Measurements from ENCODE around the gene EPYC. TPM values are rescaled to one million over a fixed set of nuclear protein-coding genes. Genes with fewer than 3 reads are reported as not detected.

The EPYC gene
- total RNA-seq, 1 donor from 2014 or later, result 0.39 TPM

DNA sequence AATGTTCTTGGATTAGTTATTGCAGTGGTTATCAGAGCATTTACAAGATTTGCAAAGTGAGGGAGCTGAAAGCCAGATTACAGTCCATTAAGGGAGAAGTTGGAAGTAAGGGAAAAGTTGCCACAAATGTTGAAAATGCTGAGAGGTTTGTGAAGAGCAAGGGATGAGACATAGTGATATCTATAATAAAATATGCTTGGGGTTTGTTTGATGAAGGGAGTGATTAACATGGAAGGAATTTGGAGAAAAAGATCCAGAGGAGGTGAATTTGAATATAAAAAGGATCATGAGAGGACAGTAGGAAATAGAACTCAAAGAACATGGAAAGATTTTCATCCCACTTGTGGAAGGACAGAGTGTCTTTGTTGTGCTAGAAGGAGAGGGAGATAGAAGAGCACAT, 30.5 kb downstream of the EPYC start:
- no peaks in the 10 kb centered on the region for H3K27me3 Mint-ChIP-seq (ENCODE audit: low read depth, unreplicated experiment)

DNA sequence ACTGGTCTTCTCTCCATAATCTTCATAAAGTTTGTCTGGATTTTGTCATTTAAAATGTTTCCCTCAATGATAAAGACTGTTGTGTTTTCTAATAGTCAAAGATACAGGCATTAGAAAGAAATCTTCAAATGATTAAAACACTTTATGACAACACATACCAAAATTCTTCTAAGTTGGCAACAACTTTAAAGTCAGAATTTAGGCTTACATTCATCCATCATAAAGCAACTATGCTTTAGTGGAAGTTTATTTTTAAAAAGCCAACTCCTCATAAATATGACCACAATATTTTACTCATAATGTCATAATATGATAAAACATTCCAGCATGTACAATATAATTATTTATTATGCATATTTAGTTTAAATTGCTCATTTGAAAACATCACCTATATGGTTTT, 32.5 kb downstream of the EPYC start:
- H3K36me3 ChIP-seq (ENCODE audit: insufficient read depth, low read length), result no peaks in the 10 kb centered on the region
- Mint-ChIP-seq H3K4me1 (ENCODE audit: low read depth, unreplicated experiment) (peaks cover 11% of the 10 kb centered on the region), H3K27me3 (ENCODE audit: low read depth, unreplicated experiment) (no peaks in the 10 kb centered on the region), H3K4me3 (ENCODE audit: unreplicated experiment) (no peak overlapping the region), H3K9me3 (ENCODE audit: unreplicated experiment) (no peaks in the 10 kb centered on the region), H3K27ac (ENCODE audit: unreplicated experiment) (no peak overlapping the region), H3K36me3 (ENCODE audit: low read depth, unreplicated experiment) (no peaks in the 10 kb centered on the region)
- no peaks in the 10 kb centered on the region for H3K27me3 ChIP-seq (ENCODE audit: insufficient read depth, low read length)
- H3K79me2 ChIP-seq (ENCODE audit: insufficient read depth, low read length), result no peaks in the 10 kb centered on the region
- H3K9ac ChIP-seq (ENCODE audit: low read length), result no peak overlapping the region
- H3K27ac ChIP-seq (ENCODE audit: low read depth, low read length), result no peak overlapping the region
- H2AFZ ChIP-seq (ENCODE audit: low read depth, low read length), result no peak overlapping the region
- H3K9me3 ChIP-seq (ENCODE audit: insufficient read depth, low read depth, low read length), result no peaks in the 10 kb centered on the region
- DNase-seq (ENCODE audit: low read depth) (no peak), FAIRE-seq (peak; percentile 70)
- peaks cover 8% of the 10 kb centered on the region for H3K4me1 ChIP-seq (ENCODE audit: insufficient read depth, low read length)
- no peak overlapping the region for H3K4me2 ChIP-seq (ENCODE audit: low read length)
- TF ChIP-seq, protein P1, sequence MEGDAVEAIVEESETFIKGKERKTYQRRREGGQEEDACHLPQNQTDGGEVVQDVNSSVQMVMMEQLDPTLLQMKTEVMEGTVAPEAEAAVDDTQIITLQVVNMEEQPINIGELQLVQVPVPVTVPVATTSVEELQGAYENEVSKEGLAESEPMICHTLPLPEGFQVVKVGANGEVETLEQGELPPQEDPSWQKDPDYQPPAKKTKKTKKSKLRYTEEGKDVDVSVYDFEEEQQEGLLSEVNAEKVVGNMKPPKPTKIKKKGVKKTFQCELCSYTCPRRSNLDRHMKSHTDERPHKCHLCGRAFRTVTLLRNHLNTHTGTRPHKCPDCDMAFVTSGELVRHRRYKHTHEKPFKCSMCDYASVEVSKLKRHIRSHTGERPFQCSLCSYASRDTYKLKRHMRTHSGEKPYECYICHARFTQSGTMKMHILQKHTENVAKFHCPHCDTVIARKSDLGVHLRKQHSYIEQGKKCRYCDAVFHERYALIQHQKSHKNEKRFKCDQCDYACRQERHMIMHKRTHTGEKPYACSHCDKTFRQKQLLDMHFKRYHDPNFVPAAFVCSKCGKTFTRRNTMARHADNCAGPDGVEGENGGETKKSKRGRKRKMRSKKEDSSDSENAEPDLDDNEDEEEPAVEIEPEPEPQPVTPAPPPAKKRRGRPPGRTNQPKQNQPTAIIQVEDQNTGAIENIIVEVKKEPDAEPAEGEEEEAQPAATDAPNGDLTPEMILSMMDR (IDR thresholded peaks at IDR 0.05; ENCODE audit: insufficient read depth, low read depth, low read length), result no peak
- no peak for TF ChIP-seq EZH2 (IDR thresholded peaks at IDR 0.05; ENCODE audit: insufficient read depth, low read length)
- no peak overlapping the region for H3K4me3 ChIP-seq (ENCODE audit: insufficient read depth, low read depth, low read length)
- H4K20me1 ChIP-seq (ENCODE audit: insufficient read depth, low read length), result no peaks in the 10 kb centered on the region

More for the DNA sequence above, 30.5 kb downstream of the EPYC start:
- no peak overlapping the region for H3K27ac Mint-ChIP-seq (ENCODE audit: unreplicated experiment)
- Histone ChIP-seq H3K9ac (ENCODE audit: low read length) (no peak overlapping the region), H3K27ac (ENCODE audit: low read depth, low read length) (peak overlapping the region; percentile 16), H3K4me2 (ENCODE audit: low read length) (peak overlapping the region; percentile 54), H3K79me2 (ENCODE audit: insufficient read depth, low read length) (no peaks in the 10 kb centered on the region), H3K4me1 (ENCODE audit: insufficient read depth, low read length) (peaks cover 8% of the 10 kb centered on the region), H3K36me3 (ENCODE audit: insufficient read depth, low read length) (no peaks in the 10 kb centered on the region), H3K27me3 (ENCODE audit: insufficient read depth, low read length) (no peaks in the 10 kb centered on the region), H3K9me3 (ENCODE audit: insufficient read depth, low read depth, low read length) (no peaks in the 10 kb centered on the region), H4K20me1 (ENCODE audit: insufficient read depth, low read length) (no peaks in the 10 kb centered on the region), H3K4me3 (ENCODE audit: insufficient read depth, low read depth, low read length) (no peak overlapping the region), H2AFZ (ENCODE audit: low read depth, low read length) (peak overlapping the region; percentile 12)
- no peak for TF ChIP-seq EZH2 (IDR thresholded peaks at IDR 0.05; ENCODE audit: insufficient read depth, low read length)
- TF ChIP-seq, protein P1 (IDR thresholded peaks at IDR 0.05; ENCODE audit: insufficient read depth, low read depth, low read length), result no peak
- H3K36me3 Mint-ChIP-seq (ENCODE audit: low read depth, unreplicated experiment), result no peaks in the 10 kb centered on the region
- FAIRE-seq (peak; percentile 78), DNase-seq (ENCODE audit: low read depth) (peak; percentile 63)
- no peak overlapping the region for H3K4me3 Mint-ChIP-seq (ENCODE audit: unreplicated experiment)
- peaks cover 13% of the 10 kb centered on the region for H3K4me1 Mint-ChIP-seq (ENCODE audit: low read depth, unreplicated experiment)
- H3K9me3 Mint-ChIP-seq (ENCODE audit: unreplicated experiment), result no peaks in the 10 kb centered on the region

DNA sequence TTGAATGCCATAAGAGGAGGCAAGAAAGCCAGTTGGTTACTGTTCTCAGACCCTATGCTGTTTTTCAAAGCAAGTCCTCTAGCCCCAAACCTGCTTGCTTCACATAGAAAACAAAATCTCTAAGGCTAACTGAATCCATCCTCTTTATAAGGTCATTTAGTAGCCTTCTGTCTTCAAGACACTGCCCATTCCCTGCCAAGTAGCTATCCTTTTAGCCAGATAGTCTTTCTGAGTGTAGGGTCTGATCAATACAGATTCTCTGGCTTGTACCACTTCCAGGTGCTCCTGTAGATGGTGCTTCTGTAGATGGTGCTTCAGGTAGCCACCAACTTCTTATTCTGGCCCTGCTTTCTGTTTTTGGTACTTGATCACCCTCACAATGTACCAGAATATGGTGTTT, 33.9 kb downstream of the EPYC start:
- DNase-seq (ENCODE audit: low read depth) (no peak), FAIRE-seq (no peak)
- no peaks in the 10 kb centered on the region for H3K36me3 ChIP-seq (ENCODE audit: insufficient read depth, low read length)
- Mint-ChIP-seq H3K4me3 (ENCODE audit: unreplicated experiment) (no peak overlapping the region), H3K36me3 (ENCODE audit: low read depth, unreplicated experiment) (no peaks in the 10 kb centered on the region), H3K27ac (ENCODE audit: unreplicated experiment) (no peak overlapping the region), H3K4me1 (ENCODE audit: low read depth, unreplicated experiment) (peaks cover 11% of the 10 kb centered on the region), H3K9me3 (ENCODE audit: unreplicated experiment) (no peaks in the 10 kb centered on the region), H3K27me3 (ENCODE audit: low read depth, unreplicated experiment) (no peaks in the 10 kb centered on the region)
- no peak overlapping the region for H3K27ac ChIP-seq (ENCODE audit: low read depth, low read length)
- H3K27me3 ChIP-seq (ENCODE audit: insufficient read depth, low read length), result no peaks in the 10 kb centered on the region
- H3K9ac ChIP-seq (ENCODE audit: low read length), result no peak overlapping the region
- no peak overlapping the region for H3K4me2 ChIP-seq (ENCODE audit: low read length)
- no peak for TF ChIP-seq EZH2 (IDR thresholded peaks at IDR 0.05; ENCODE audit: insufficient read depth, low read length)
- TF ChIP-seq, protein P1 (IDR thresholded peaks at IDR 0.05; ENCODE audit: insufficient read depth, low read depth, low read length), result no peak
- H3K79me2 ChIP-seq (ENCODE audit: insufficient read depth, low read length), result no peaks in the 10 kb centered on the region
- no peaks in the 10 kb centered on the region for H4K20me1 ChIP-seq (ENCODE audit: insufficient read depth, low read length)
- peaks cover 8% of the 10 kb centered on the region for H3K4me1 ChIP-seq (ENCODE audit: insufficient read depth, low read length)
- no peak overlapping the region for H3K4me3 ChIP-seq (ENCODE audit: insufficient read depth, low read depth, low read length)
- no peak overlapping the region for H2AFZ ChIP-seq (ENCODE audit: low read depth, low read length)
- no peaks in the 10 kb centered on the region for H3K9me3 ChIP-seq (ENCODE audit: insufficient read depth, low read depth, low read length)
